GM19467 (cell line): ENCODE data around the gene TRIO.

Experiments used
- ATAC-seq: cut with Tn5 transposase; IDR thresholded peaks from one replicate; pipeline ENCODE4 v1.9.1; 2021; ENCODE audit warnings: mild to moderate bottlenecking, moderate library complexity; ENCODE audit not compliant: unreplicated experiment

Gene TRIO

GRCh38 chr5:14219800-14220512, 76.8 kb downstream of the TRIO start:
- no peak for ATAC-seq

DNA sequence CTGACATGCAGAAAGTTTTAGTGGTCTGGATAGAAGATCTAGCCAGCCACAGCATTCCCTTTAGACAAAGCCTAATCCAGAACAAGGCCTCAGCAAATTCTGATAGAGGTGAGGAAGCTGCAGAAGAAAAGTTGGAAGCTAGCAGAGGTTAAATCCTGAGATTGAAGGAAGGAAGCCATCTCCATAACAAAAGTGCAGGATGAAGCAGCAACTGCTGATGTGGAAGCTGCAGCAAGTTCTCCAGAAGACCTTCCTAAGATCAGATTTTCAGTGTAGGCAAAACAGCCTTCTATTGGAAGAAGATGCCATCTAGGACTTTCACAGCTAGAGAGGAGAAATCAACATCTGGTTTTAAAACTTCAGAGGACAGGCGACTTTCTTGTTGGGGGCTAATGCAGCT, 77.5 kb downstream of the TRIO start:
- no peak for ATAC-seq

GRCh38 chr5:14221732-14222131, 78.6 kb downstream of the TRIO start:
- ATAC-seq, result no peak

DNA sequence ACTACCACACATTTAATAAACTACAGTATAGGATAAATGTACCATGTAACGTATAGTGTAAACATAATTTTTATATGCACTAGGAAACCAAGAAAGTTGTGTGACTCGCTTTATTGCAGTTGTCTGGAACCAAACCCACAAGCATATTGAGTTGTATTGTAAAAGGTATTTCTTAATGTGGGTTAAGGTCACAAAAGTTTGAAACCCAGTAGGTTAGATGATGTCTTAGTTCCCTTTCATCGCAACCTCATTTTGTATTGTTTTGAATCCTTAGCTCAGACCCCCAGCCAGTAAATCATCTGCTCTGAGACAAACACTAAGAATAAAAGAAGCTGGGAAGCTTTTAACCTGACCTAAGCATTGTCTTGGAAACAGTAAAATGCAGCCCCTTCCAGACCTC, 79.1 kb downstream of the TRIO start:
- ATAC-seq, result no peak

DNA sequence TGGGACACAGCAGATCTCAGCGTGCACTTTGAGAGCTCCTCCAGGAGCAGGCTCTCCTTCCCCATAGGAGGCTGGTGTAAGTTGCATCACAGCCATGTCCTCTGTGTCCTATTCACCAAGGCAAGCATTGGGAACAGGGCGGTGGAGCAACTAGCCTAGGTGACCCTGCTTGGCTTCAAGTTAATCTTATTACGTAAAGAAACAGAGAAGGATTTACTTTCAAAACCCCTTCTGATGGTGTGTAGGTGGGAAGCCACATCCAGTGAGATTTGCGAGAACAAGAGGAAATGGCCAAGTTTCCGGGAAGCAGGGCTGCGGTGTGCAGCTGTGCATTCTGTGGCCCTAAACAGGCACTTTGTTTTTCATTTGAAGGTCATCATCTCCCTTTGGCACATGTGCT, 80.2 kb downstream of the TRIO start:
- ATAC-seq, result no peak

GRCh38 chr5:14225173-14225834, 82.2 kb downstream of the TRIO start:
- ATAC-seq, result peak; percentile 35

DNA sequence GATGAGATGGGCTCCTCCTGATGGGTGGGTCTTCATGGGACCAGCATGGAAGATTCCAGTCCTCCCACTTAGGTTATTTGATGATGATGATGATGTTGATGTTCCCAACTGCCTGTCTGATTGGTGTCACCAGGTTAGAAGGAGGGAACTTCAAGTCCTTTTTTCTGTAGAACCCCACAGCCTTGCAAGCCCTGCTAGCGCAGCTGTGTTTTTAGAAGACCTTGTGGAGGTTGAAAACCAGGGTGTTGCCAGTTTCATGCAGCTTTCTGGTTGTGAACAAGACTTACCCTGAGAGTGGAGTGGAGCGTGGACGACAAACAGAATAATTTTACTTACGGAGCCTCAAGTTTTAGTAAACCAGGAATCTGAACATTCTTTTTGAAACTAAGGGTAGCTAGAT, 83.0 kb downstream of the TRIO start:
- ATAC-seq, result no peak

GRCh38 chr5:14226554-14226953, 83.4 kb downstream of the TRIO start:
- no peak for ATAC-seq

GRCh38 chr5:14226992-14227391, 83.8 kb downstream of the TRIO start:
- no peak for ATAC-seq

DNA sequence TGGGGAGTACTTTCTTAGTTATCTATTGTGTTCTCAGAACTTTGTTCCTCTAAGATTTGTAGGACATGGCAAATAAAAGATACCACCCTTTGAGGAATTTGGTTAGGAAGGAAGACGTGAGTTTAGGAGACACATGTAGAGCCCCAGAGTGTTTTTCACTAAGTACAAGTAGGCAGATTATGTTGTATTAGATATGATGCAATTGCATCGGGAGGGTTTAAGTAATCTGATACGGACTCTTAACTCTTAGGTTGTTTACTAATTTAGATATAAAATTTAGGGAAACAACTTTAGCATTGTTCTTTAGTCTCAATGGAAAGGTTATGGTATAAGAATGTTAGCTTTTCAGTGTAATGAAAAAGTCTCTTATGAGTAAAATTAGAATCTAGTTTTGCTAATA, 84.4 kb downstream of the TRIO start:
- no peak for ATAC-seq

DNA sequence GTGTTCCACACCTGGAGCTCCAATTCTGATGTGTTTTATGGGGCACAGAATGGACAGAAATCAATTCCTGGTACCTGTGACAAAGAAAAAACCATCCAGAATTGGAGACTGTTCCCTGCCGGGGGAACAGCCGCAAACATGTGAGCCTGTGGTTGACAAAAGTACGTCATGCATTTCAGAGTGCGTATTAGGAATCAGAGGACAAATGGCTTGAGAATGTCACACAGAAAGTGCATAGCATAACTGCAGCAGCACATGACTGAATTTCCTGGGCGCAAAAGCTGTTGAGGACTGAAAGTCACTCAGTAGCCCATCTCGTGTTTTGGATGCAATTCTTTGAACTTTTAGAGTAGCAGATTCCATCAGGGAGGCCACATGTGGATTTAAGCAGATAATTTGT, 85.1 kb downstream of the TRIO start:
- ATAC-seq, result no peak

DNA sequence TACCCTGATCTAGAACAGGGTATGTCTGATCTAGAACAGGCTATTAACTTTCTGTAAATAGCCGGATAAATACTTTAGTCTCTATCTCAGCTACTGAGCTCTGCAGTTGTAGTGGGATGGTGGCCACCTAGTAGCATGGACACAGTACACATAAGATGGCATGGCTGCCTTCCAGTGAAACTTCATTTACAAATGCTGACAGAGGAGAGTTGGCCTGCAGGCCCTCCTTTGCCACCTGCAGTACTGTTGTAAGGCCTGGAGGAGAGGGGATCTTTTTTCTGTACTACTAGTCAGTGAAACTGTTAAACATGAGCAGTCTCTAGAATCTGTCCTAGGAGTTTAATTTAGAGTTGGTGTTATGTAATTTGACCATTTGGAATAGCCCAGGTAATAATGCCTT, 86.0 kb downstream of the TRIO start:
- ATAC-seq, result no peak

DNA sequence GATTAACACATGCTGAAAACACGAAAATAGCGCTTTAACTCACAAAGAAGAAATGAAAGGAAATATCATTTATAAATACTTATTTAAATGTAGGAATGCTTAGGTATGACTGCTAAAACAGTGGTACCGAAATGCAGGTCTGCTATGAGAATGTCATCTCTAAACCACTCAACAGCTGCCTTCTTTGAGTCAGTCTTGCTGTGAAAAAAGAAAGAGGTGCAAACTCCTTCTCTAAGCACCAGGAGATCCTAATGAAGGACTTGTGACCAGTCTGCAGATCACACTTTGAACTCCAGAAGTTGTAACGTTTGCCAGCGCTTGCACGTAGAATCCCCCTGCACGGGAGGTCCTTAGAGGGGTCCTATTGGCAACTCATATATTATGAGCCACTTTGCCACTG, 86.6 kb downstream of the TRIO start:
- ATAC-seq, result no peak

DNA sequence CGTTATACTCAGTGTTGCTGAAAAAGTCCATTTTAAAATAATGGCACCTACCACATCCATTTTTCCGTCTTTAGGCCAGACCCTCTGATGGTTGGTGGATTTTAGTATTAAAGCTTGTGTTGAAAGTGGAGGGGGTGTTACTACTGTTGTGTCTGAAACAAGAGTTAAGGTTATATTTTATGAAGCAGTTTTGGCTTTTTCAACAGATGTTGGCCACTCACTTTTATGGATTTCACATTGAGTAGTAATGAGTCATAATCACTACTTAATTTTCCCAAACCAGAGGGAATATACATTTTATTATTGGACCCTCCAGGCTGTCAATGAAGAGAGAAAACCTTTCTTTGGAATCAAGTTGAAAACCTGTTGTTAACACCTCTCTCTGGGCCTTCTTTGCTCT, 88.0 kb downstream of the TRIO start:
- ATAC-seq, result no peak

DNA sequence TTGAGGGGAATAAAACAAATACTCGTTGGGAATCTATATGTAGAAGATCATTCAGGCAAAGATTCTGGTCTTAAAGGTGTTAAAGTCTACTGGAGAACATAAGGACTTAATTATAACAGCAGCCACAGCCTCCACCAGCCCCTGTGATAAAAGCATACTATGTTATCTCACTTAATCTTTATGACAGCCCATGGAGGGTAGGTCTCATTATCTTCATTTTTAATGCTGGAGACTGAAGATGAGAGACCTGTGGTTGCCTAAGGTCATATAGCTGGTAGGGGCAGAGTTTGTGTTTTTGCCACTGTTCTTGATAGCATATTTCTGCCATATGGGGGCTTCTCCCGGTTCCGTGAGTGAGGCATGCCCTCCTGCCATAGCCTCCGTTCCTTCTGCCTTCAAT, 88.7 kb downstream of the TRIO start:
- no peak for ATAC-seq

DNA sequence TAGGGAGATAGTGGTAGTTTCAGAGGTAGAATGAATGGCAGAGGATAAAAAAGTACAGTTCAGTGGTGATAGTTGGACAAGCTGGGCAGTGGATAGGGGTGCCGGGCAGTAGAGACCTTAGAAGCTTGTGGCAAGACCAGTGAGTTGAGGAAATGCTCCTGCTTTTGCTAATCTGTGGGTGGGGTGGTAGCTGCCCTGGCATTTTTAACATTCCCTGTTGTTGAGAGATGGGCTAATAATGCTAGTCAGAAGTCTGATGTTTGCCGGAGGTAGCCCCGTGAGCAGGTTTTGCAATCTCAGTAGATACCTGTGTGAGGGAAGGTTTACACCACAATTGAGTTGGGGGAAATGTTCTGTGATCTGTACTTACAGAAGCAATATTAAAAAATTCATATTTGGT, 91.1 kb downstream of the TRIO start:
- ATAC-seq, result no peak

DNA sequence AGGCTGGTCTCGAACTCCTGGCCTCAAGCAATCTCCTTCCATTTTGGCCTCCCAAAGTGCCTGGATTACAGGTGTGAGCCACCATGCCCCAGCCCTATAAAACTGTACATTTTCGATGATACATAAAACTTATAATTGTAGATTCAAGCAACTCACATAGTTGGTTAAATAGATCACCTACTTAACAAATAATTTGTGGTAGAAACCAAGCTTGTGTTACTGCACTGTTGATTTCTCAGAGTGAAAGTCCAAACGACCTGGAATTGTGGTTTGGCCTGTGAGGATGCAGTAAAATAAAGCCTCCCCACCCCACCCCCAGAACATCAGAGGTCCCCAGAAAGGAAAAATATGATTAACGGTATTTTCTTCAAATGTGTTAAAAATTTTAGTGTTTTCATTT, 92.7 kb downstream of the TRIO start:
- no peak for ATAC-seq

- ATAC-seq, result no peak
Measured at GRCh38 chr5:14236757-14237156, 93.6 kb downstream of the TRIO start.

- ATAC-seq, result no peak
Measured at GRCh38 chr5:14237317-14238086, 94.4 kb downstream of the TRIO start.

- ATAC-seq, result no peak
Measured at GRCh38 chr5:14238272-14238671, 95.1 kb downstream of the TRIO start.

- no peak for ATAC-seq
Measured at GRCh38 chr5:14239404-14239803, 96.3 kb downstream of the TRIO start.

DNA sequence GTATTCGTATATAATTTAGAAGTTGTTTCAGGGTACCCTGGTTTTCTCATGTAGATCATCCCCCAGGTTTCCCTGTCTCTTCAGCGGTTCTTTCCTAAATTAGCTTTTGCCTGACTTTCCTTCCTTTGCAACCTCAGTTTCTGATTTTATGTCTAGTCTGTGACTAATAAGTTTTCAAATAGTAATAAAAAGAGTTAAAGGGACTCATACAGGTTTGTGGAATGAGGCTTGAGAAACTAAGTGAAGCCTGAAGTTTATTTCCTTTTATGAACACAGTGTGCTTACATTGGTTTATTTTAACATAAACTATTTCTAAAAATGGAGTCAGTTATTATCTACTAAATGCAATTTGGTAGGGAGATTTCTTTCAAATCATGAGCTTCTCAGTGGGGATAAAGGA, 96.8 kb downstream of the TRIO start:
- no peak for ATAC-seq
